ENCODE measurements around the gene PFDN4. TPM values are rescaled to one million over a fixed set of nuclear protein-coding genes. Genes with fewer than 3 reads are reported as not detected.

The PFDN4 gene
- total RNA-seq, 2 experiments from 2014 or later: 17.5 to 17.7 TPM

GRCh38 chr20:54160065-54161007 lies 47.6 kb upstream of the PFDN4 start:
- Histone ChIP-seq H3K27me3 (ENCODE audit: control insufficient read depth in 1 of 2, insufficient read depth in 2 of 2, low read length in 2 of 2) (peaks cover 3 to 11% of the 10 kb centered on the region in 2 experiments), H3K36me3 (ENCODE audit: insufficient read depth, low read length) (no peaks in the 10 kb centered on the region), H3K4me3 (ENCODE audit: low read length) (no peak overlapping the region), H3K9me3 (ENCODE audit: control insufficient read depth in 1 of 2, insufficient read depth in 1 of 2, low read length in 2 of 2) (no peaks in the 10 kb centered on the region), H3K4me1 (ENCODE audit: insufficient read depth, low read length) (no peaks in the 10 kb centered on the region), H3K27ac (ENCODE audit: low read depth in 1 of 2, low read length in 2 of 2) (no peak overlapping the region)
- H3K4me3 Mint-ChIP-seq: no peak overlapping the region
- H3K4me1 Mint-ChIP-seq (ENCODE audit: low read depth): no peaks in the 10 kb centered on the region
- POLR2A ChIA-PET: no interaction called here
- intact Hi-C loops (cut with DNase I, micrococcal nuclease): no loop called here
- no peak overlapping the region for H3K27ac Mint-ChIP-seq
- no peak for TF ChIP-seq CTCF (IDR thresholded peaks at IDR 0.05)
- ATAC-seq (ENCODE audit: poor library complexity) (no peak), DNase-seq (no peak)
- H3K36me3 Mint-ChIP-seq (ENCODE audit: low read depth): no peaks in the 10 kb centered on the region
- peaks cover 48% of the 10 kb centered on the region for H3K27me3 Mint-ChIP-seq
- CTCF ChIA-PET: no interaction called here
- H3K9me3 Mint-ChIP-seq: no peaks in the 10 kb centered on the region

- Histone ChIP-seq H3K9me3 (ENCODE audit: control insufficient read depth in 1 of 2, insufficient read depth in 1 of 2, low read length in 2 of 2) (no peaks in the 10 kb centered on the region), H3K4me3 (ENCODE audit: low read length) (no peak overlapping the region), H3K27me3 (ENCODE audit: control insufficient read depth in 1 of 2, insufficient read depth in 2 of 2, low read length in 2 of 2) (peaks cover 4 to 10% of the 10 kb centered on the region in 2 experiments), H3K36me3 (ENCODE audit: insufficient read depth, low read length) (no peaks in the 10 kb centered on the region), H3K27ac (ENCODE audit: low read depth in 1 of 2, low read length in 2 of 2) (no peak overlapping the region), H3K4me1 (ENCODE audit: insufficient read depth, low read length) (no peaks in the 10 kb centered on the region)
- Mint-ChIP-seq H3K9me3 (no peaks in the 10 kb centered on the region), H3K4me1 (ENCODE audit: low read depth) (no peaks in the 10 kb centered on the region), H3K27me3 (peaks cover 53% of the 10 kb centered on the region), H3K4me3 (no peak overlapping the region), H3K27ac (no peak overlapping the region), H3K36me3 (ENCODE audit: low read depth) (no peaks in the 10 kb centered on the region)
- CTCF ChIA-PET: no interaction called here
- no peak for TF ChIP-seq CTCF (IDR thresholded peaks at IDR 0.05)
- POLR2A ChIA-PET: no interaction called here
- intact Hi-C loops (cut with DNase I, micrococcal nuclease): no loop called here
- ATAC-seq (ENCODE audit: poor library complexity) (no peak), DNase-seq (no peak)
Measured at GRCh38 chr20:54161008-54161820, 46.7 kb upstream of the PFDN4 start.

DNA sequence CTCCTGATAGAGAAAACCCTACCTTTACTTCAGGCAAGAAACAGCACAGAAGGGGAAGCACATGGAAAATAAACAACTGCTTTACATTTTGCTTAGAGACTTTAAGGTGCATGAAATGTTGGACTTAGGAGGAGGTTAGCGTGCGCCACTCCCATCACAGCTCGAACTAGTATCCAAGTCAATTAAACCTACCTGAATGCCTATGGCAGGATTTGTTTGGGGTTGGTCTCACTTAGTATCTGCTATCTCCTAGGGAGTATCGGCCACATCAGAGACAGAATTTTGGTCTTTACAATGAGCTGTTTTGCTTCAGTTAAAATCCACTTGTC lies 46.1 kb upstream of the PFDN4 start:
- H3K4me1 Mint-ChIP-seq (ENCODE audit: low read depth): no peaks in the 10 kb centered on the region
- H3K9me3 Mint-ChIP-seq: no peaks in the 10 kb centered on the region
- no peak for ATAC-seq (ENCODE audit: poor library complexity)
- ChIA-PET POLR2A (no interaction called here), CTCF (no interaction called here)
- intact Hi-C loops (cut with DNase I, micrococcal nuclease): no loop called here
- no peak for DNase-seq
- no peaks in the 10 kb centered on the region for H3K4me1 ChIP-seq (ENCODE audit: insufficient read depth, low read length)
- peaks cover 55% of the 10 kb centered on the region for H3K27me3 Mint-ChIP-seq
- H3K27me3 ChIP-seq (ENCODE audit: control insufficient read depth in 1 of 2, insufficient read depth in 2 of 2, low read length in 2 of 2): peaks cover 9 to 14% of the 10 kb centered on the region in 2 experiments
- no peaks in the 10 kb centered on the region for H3K9me3 ChIP-seq (ENCODE audit: control insufficient read depth in 1 of 2, insufficient read depth in 1 of 2, low read length in 2 of 2)
- no peaks in the 10 kb centered on the region for H3K36me3 ChIP-seq (ENCODE audit: insufficient read depth, low read length)
- no peak overlapping the region for H3K4me3 ChIP-seq (ENCODE audit: low read length)
- no peak overlapping the region for H3K4me3 Mint-ChIP-seq
- TF ChIP-seq CTCF (IDR thresholded peaks at IDR 0.05): no peak
- no peaks in the 10 kb centered on the region for H3K36me3 Mint-ChIP-seq (ENCODE audit: low read depth)
- no peak overlapping the region for H3K27ac ChIP-seq (ENCODE audit: low read depth in 1 of 2, low read length in 2 of 2)
- no peak overlapping the region for H3K27ac Mint-ChIP-seq

Measured in CD4-positive, alpha-beta T cell (primary cell).